NCI-H2029 (cell line): ENCODE data around the gene FER.
"Not testable (repeated sequence)": the region's sequence is repeated elsewhere in the genome, so short reads cannot be mapped to it uniquely, and the experiment has no call there.

Experiments
- DNase-seq: peaks from one replicate; lab custom pipeline; 2025; lab: John Stamatoyannopoulos, UW

Gene FER

DNA sequence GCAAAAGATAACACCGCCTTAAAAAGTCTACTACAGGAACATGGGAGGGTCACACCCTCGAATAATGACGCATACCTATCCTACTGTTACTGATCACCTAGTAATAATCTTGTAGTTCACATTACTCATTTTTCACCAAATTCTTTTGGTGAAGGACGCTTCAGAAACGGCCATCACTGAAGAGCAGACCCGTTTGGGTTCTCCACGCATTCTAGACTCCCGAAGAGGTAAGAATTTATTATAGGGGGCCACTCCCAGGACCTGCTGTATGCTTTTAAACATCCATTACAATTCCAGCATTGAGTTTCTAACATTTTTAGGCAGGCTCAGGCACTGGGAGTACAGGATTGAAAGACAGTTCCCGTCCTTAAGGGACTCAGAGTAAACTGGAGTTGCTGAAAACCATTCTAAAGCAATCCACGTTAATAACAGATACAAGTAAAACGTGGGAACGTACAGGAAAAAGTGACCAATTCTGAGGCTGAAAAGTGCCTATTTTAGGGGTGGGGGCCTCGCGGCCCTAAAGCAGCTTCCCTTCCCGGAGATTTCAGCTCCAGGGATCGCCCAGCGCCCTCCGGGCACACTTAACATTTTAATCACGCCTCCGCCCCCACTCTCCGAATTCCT lies at the start of gene FER:
FER (plus strand) TSS at position 124 of the 627 bp plus-strand sequence. CDS start 50,286 bp downstream, outside the sequence.
- no peak for DNase-seq

DNA sequence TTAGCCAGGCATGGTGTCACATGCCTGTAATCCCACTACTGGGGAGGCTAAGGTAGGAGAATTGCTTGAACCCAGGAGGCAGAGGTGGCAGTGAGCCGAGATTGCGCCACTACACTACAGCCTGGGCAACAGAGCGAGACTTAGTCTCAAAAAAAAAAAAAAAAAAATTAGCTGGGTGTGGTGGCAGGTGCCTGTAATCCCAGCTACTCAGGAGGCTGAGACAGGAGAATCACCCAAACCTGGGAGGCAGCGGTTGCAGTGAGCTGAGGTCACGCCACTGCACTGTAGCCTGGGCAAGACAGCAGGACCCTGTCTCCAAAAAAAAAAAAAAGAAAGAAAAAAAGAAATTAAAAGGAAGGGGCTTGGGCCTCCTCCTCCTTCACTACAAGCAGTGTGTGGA lies 47.3 kb upstream of the FER start:
- DNase-seq = not testable (repeated sequence)

DNA sequence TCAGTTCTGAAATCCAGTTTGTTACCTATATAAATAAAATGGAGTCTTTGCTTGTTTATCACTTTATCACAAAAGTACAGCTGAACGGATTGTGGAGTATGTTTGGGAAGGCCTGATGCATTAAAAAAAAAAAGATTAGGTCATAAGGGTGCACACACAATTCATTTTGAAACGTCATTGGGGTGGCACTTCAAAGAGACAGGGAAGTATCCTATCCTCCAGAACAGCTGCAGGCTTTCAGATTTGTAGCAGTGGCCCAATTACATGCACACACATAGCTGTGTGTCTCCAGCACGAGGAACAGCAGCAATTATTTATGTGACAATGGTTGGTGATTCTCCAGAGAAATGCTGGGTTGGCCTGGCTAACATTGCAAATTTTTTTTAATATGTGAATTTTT lies 46.8 kb upstream of the FER start:
- no peak for DNase-seq

DNA sequence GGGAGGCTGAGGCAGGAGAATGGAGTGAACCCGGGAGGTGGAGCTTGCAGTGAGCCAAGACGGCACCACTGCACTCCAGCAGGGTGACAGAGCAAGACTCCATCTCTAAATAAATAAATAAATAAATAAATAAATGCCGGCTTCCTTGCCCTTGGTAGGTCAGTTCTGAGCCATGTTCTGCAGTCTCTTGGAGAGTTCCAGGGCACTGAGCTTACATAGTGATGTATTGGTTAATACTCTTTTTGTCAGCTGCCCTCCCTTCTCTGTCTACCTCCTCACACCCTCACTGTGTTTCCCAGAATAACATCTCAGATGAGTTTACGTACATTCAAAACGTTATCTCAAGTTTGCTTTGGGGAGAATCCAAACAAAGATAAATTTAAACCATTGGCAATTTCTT lies 45.2 kb upstream of the FER start:
- DNase-seq = no peak

DNA sequence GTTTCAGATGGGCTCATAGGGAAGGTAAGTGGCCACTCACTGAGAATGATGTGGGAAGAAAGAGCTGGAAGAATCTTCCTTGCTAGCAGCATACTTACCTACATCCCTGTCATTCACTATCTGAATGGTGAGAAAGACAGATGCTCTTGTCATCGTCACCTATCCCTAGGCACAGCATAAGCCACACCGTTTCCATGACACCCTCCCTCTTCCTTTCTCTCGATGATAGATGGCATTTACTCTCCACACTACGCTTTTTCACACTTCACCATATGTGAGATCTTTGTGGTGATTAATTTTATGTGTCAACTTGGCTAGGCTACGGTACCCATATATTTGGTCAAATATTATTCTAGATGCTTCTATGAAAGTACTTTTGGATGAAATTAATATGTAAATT lies 44.4 kb upstream of the FER start:
- DNase-seq = no peak

DNA sequence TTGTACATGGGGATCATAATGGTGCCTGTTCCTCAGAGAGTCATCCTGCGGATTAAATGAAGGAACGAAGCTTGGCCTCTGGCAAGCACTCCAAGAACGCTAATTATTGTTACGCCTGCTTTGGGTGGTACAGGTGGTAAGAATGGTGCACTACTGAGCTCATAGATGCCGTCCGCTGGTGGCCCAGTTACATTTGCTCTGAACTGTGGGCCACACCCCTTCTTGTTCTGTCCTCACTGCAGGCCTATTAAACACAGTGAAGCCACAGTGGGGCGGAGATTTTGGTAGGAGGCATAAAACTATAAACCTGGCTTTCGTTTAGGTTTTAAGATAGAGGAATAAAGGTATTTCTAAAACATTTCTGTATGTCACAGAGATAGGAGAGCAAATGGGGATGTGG lies 40.6 kb upstream of the FER start:
- DNase-seq = no peak

DNA sequence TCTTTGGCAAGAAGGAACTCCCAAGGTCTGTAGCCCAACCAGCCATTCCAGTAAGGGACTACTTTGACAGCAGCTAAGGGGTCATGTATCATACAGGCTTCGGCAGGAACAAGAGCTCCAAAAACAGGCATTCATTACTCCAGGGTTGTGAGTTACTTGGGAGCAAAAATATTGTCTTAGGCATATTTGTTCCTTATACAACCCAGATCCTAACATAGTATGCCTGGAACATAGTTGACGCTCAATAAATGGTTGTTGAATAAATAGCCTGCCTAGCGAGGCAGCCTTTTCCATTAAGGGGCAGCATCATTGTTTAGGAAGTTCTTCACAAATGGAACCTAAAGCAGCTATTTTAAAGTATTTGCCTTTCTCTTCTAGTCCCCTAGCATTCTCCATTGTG lies 35.8 kb upstream of the FER start:
- DNase-seq = no peak

DNA sequence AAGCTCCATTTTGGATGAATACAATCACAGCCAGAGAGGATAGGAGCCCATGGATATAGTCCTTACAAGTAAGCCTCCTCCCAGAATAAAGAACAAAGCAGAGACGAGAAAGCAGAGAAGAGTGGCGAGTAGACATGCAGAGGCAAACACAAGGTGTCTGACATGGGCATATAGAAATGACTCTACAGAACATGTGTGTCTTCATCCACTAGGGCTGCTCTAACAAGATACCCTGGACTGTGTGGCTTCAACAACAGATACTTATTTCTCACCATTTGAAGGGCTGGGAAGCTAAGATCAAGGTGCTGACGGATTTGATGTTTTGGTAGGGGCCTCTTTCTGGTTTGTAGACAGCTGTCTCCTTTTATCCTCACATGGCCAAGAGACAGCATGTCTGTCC lies 32.3 kb upstream of the FER start:
- DNase-seq = no peak

DNA sequence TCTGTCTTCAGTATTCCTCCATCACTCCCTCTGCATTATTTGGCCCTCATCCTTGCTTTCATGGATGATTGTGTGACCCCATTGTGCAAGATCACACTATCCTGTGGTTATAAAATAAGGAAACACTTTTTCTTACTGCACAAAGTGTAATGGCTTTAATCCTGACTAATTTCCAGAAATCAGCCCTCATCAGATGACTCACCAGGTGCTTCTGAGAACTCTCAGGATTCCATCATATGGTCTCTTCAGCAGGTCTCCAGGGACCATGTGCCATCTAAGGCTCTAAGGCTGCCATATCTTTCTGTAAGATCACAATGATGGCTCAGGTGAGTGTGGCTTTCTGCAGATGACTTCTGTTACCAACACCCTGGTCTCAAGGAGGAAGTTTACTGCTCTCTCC lies 27.3 kb upstream of the FER start:
- no peak for DNase-seq

DNA sequence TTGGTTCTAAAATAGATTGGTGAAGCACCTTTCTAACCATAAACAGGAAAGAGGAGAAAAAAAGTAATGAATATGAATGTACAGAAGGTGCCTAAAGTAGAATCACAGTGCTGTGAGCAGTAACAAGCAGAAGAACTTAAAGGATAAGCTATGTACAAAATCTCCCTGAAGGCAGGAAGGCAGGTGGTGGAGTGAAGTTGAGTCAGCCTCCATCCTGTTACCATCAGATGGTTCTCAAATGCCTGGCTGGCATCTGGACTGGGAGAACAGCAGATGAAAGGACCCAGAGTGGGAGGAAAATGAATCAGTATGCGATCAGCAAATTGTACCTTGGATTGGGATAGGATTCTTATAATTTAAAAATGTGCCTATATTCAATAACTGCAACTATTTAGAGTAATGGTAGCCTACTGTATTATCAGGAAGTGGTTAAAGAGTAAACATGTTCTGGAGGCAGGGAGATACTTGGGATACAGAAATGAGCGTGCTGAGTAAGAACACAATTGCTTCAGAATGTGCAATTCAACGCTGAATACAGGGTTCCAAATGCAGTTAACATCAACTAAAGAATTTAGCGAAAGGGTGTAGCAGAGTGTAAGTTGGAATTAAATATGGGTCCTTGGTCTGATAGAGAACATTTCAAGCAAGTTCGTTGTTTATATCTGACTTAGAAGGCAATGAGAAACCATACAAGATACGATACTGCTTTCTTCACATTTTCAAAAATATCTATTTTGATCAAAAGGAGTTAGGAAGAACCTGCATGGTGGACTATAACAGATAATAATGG lies 21.1 kb upstream of the FER start:
- DNase-seq = no peak

DNA sequence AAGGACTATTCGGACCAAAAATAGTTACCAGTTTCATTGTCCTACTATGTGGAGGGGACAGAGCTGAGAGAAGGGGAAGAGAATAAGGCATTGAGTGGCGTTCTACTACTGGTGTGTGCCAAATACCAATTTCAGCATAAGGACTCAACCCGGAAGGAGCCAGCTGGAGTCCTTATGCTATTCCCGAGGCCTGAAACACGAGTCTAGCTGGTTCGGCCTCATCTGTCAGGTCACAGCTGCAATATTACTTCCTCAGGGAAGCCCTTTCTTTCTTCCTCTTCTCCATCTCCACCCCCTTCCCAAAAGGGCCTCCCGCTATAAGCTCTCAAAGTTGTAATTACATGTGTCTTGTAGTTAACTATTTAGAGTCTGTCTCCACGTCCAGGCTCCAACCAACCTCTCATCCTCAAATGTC lies 20.5 kb upstream of the FER start:
- DNase-seq = peak; percentile 6

DNA sequence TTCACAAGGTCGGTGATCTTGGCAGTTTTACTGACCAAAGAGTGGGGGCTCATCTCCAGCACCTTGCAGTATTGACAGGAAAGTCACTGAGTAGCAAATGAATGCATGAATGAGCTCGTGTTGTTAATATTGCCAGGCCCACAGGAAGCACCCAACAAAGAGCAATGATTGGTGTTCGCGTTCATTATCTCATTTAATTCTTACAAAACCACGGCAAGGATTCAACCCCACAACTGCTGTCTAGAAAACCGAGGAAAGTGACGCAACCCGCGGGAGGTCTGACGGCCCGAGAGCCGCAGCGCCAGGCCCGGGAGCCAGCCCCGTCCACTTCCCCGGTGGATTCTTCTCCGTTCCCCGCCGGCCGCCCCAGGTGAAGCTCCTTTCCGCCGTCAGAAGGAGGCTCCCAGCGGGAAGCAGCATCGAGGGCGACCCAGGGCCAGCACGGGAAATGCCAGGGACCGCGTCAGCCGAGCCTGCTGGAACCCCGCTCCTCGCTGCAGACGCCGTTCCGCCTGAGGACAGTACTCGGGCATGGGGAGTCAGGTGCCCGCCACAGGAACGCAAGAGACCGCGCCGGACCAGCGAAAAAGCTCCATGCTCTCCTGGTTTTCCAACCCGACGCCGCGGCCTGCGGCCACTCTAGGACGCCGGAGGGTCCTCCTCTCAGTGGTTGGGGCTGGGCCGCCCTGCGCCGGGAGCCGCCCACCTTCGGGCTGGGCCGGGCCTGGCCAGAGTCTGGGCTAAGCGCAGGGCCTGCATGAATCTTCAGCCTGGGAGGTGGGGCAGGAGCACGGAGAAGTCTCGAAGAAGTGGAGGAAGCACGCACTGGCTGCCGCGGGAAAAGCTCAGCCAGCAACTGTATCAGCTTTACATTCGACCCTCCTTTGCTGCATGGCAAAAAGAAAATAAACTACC lies 19.8 kb upstream of the FER start:
- peak; percentile 67 for DNase-seq

DNA sequence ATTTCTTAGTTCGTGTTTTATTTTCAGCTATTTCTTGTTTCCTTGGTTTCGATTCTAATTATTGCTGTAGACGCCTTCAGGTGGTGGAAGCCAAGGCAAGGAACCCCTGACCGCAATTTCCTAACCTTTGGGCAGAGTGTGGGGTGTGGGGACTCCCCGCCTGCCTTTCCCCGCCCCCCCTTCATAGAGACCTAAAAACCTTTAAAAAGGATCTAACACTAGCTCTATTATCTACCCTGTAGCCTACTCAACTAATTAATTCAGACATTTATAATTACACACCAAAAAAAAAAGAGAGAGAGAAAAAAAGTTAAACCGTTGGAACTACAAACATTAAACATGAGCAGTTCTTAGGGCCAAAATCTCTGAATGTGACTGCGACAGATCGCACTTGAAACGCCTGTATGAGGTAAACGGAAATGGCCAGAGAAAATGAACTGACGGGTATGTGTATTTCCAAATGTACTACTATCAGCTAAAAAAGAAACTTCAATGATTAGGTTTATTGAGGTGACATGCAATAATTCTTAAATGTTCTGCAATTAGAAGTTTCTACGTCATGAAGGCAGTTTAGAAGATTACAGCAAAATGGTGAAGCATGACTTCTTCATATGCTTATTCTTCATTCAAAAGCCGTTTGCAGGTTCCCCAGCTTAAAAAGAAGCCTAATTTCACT lies 19.0 kb upstream of the FER start:
- DNase-seq = no peak

DNA sequence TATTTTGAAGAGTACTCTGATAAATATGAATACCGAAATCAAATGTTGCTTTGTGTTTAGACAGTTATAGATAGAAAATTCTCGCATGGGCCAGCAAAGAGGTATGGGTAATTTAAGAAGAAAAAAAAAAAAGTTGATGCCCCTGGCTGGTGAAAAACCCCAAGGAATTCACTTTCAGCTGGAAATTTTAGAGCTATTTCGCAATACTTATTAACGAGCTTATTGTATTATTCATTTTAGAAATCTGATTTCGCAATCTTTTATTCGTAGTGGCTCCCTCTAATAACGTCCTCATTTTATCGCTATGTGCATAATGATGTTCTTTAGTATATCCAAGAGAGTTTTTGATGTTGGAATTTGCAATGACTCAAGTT lies 18.5 kb upstream of the FER start:
- no peak for DNase-seq

DNA sequence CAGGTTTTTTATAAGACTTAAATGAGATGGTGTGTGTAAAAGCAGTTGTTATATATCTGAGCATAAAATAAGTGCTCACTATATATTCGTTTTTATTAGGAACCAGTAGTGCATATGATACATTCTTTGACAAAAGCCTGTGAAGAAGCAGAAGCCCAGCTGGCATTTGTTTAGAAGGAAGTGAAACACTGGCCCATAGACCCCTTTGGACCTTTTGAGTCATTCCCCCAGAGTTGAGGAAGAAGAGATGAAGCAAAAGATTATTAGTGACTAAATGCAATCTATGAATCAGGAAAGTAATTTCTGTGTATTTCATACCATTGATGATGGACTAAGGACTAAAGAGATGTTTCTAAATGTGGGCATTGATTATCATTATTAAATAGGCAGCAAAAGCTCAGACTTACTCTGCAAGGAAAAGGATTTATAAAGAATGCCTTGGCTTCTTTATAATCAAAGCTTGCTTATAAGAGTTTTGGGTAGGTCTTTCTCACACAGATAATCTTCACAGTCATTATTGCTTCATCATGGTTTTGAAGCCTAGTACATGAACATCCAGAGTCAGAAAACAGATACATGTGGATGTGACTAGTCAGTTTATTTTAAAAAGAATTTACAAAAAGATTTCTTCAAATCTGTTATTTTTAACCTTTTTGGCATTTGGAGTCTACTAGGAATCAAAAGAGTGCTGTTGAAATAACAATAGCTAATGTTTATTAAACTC lies 16.9 kb upstream of the FER start:
- no peak for DNase-seq

DNA sequence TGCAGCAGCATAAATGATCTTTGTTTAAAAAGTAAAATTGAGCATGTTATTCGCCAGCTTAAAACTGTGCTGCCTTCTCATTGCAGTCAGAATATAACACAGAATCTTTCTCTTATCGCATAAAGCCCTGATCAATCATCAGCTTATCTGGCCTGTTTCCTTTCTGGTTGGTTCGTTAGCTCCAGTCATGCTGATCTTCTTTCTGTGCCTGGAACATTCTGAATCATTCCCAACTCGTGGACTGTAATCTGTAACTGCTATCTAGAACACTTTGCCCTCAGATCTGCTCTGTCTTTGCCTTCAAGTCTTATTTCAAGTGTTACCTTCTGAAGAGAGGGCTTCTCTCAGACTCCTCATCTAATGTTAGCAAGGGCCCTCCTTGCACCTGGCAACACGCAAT lies 11.9 kb upstream of the FER start:
- no peak for DNase-seq

DNA sequence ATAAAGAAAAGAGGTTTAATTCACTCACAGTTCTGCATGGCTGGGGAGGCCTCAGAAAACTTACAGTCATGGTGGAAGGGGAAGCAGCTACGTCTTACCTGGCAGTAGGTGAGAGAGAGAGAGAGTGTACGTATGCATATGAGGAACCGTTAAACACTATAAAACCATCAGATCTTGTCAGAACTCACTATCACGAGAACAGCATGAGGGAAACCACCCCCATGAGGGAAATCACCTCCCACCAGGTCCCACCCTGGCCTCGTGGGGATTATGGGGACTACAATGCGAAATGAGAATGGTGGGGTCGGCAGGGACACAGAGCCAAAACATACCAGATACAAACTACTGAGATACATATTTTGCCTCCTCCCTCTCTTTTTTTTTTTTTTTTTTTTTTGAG lies 10.8 kb upstream of the FER start:
- no peak for DNase-seq

DNA sequence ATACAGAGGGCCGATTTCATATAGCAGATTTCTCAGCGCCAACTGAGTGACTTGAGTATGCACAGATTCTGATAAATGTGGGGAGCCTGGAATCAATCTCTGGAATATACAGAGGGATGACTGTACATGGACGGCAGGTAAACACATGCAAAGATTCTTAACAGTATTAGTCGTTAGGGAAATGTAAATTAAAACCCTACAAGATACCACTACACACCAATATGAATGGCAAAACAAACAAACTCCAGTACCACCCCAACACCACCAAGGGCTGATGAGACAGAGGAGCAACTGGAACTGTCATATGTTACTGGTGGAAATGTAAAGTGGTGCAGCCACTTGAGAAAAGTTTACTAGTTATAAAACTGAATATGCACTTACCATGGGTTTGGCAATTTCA lies 8.3 kb upstream of the FER start:
- no peak for DNase-seq

DNA sequence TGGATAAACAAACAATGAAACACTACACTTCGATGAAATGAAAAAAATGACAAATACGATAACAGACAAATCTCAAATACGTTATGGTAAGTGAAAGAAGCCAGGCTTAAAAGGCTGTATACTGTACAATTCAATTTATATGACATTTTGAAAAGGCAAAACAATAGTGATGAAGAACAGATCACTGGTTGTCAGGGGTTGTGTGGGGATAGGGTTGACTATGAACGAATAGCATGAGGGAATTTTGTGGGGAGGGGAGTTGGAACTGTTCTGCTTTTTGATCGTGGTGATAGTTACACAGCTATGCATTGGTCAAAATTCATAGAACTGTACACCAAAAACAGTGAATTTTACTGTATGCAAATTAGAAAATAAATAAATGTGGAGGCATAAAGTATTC lies 7.8 kb upstream of the FER start:
- no peak for DNase-seq

DNA sequence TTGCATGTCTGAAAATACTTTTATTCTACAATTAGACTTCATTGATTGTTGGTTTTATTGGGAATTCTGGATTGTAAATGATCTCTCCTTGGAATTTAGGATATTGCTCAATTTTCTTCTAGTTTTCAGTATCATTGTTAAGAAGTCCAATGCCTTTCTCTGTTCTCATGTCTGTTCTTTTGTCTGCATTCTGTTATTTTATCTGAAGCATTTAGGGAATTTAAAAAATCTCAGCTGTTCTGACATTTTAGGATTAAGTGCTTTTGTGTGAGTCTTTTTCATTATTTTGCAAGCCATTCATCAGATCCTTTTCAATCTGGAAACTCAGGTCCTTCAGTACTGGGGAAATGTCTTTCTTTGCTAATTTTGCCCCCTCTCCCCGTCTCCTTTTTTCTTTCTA lies 4.4 kb upstream of the FER start:
- no peak for DNase-seq

DNA sequence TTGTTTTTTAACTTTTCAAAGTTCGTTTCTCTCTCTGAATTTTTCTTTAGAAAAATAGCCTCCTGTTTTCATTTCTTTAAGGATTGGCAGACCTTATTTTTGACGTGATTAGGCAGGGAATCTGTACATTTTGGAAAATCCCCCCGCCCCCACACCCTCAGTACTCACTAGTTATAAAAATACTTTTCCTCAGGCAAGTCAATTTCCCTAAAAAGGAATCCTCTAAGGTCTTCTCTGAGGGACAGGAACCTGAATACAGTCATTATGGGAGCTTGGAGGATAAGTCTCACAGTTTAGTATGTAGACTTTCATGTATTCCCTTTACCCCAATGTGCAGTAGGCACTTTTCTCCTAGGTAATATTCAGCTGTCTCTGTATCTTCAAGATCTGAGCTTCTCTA lies 3.9 kb upstream of the FER start:
- no peak for DNase-seq
